Measurements from ENCODE around the gene TM2D3. TPM values are rescaled to one million over a fixed set of nuclear protein-coding genes. Genes with fewer than 3 reads are reported as not detected.

The TM2D3 gene
- total RNA-seq, 1 donor from 2014 or later: 51.2 TPM

DNA sequence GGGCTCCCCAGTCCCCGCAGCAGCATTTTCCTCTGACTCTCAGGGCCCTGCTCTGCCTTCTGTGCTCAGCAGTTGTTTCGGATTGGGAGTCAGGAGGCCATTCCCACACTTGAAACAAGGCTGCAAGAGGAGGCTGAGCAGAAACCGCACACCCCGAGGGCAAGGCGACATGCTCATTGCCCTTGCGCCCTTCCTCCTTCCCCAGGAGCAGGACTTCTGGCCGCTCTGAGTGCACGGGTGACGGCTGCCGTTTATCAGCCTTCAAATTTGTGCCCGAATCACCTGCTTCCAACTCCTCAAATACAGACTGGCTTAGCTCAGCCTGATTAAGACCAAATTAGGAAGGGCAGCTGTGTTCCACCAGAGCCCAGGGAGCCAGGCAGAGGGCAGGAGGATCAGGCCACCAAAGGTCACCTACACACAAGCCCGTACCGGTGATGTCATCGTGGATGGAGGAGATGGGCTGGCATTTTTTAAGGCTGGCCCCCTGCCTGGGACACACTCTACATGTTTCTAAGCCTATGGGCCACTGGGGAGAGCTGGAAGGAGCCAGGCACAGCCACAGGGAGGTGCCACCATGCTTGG lies 38.1 kb downstream of the TM2D3 start:
- H3K27ac Mint-ChIP-seq: no peak overlapping the region
- H3K36me3 Mint-ChIP-seq: peaks cover 1% of the 10 kb centered on the region
- no peak overlapping the region for H3K4me3 Mint-ChIP-seq
- DNase-seq (ENCODE audit: low spot score in 2 of 2, unreplicated experiment in 2 of 2): no peak
- H3K27me3 Mint-ChIP-seq (ENCODE audit: low read depth): peaks cover 3% of the 10 kb centered on the region
- peaks cover 27% of the 10 kb centered on the region for H3K4me1 Mint-ChIP-seq
- H3K9me3 Mint-ChIP-seq: no peaks in the 10 kb centered on the region
- TF ChIP-seq CTCF (IDR thresholded peaks at IDR 0.05; ENCODE audit: unreplicated experiment): no peak

DNA sequence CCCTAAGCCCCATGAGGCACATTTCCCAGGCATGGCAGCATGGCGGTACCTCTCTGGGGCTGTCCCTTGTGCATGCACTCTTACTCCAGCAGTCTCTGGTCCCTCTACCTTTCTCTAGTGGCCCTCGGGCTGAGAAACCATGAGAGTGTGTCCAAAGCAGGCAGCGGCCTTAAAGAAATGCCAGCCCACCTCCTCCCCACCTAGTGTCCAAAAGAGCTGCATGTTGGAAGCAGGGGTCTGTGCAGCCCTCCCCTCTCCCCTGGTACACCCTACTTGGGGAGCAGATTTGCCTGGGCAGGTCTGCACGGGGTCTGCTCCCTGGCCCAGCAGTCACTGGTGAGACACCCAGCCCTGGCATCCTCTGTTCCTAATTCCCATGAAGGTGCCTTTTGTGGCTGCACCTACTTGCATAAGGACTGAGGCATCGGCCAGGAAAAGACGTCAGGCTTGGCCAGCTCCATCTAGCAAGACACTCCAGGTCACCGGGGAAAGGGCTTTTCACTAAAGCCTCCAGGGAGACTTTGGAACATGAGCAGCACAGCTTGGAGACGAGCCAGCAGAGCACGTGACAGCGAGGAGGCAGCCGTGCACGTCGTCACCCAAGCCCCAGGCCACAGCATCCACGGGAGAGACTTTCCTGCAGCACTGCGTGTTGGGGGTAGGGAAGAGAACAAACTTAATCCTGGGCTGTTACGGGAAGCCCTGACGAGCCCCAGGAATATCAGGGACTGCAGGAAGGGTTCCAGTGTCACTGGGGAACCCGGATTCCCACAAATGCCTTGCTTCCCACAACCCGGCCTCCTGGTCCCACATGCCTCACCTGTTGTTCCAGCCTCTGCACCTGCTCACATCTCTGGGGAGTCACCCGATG lies 38.8 kb downstream of the TM2D3 start:
- Mint-ChIP-seq H3K36me3 (peaks cover 1% of the 10 kb centered on the region), H3K27me3 (ENCODE audit: low read depth) (peaks cover 3% of the 10 kb centered on the region), H3K27ac (no peak overlapping the region), H3K9me3 (no peaks in the 10 kb centered on the region), H3K4me3 (no peak overlapping the region), H3K4me1 (peaks cover 27% of the 10 kb centered on the region)
- DNase-seq (ENCODE audit: low spot score in 2 of 2, unreplicated experiment in 2 of 2): peak in 1 of 2 experiments; percentile 68
- no peak for TF ChIP-seq CTCF (IDR thresholded peaks at IDR 0.05; ENCODE audit: unreplicated experiment)

DNA sequence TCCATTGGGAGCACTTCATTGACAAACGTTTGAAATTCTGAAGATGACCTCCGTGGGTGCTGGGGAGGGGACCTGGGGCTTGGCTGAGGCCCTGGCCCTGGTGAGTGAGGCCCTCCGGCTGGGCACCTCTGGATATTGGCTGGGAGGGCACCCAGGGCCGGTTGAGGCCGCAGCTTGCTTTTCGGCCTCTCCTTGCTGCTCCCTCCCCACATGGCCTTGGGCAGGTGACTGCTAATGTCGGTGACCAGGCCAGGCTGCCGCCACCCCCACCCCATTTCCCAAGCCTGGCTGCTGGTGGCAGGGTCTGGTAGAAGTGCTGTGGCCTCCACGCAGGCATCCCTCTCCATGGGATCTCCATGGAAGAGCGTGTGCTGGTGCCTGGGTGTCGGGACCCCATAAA lies 39.5 kb downstream of the TM2D3 start:
- no peak overlapping the region for H3K27ac Mint-ChIP-seq
- H3K27me3 Mint-ChIP-seq (ENCODE audit: low read depth): peaks cover 3% of the 10 kb centered on the region
- no peak overlapping the region for H3K4me3 Mint-ChIP-seq
- H3K4me1 Mint-ChIP-seq: peaks cover 25% of the 10 kb centered on the region
- no peaks in the 10 kb centered on the region for H3K9me3 Mint-ChIP-seq
- DNase-seq (ENCODE audit: low spot score in 2 of 2, unreplicated experiment in 2 of 2): no peak
- peaks cover 1% of the 10 kb centered on the region for H3K36me3 Mint-ChIP-seq
- TF ChIP-seq CTCF (IDR thresholded peaks at IDR 0.05; ENCODE audit: unreplicated experiment): no peak

- no peak for TF ChIP-seq CTCF (IDR thresholded peaks at IDR 0.05; ENCODE audit: unreplicated experiment)
- no peak overlapping the region for H3K27ac Mint-ChIP-seq
- H3K4me3 Mint-ChIP-seq: no peak overlapping the region
- H3K36me3 Mint-ChIP-seq: no peaks in the 10 kb centered on the region
- no peaks in the 10 kb centered on the region for H3K9me3 Mint-ChIP-seq
- DNase-seq (ENCODE audit: low spot score in 2 of 2, unreplicated experiment in 2 of 2): no peak
- peaks cover 20% of the 10 kb centered on the region for H3K4me1 Mint-ChIP-seq
- H3K27me3 Mint-ChIP-seq (ENCODE audit: low read depth): peaks cover 3% of the 10 kb centered on the region
Observed at GRCh38 chr15:101611580-101612299, 40.4 kb downstream of the TM2D3 start.

DNA sequence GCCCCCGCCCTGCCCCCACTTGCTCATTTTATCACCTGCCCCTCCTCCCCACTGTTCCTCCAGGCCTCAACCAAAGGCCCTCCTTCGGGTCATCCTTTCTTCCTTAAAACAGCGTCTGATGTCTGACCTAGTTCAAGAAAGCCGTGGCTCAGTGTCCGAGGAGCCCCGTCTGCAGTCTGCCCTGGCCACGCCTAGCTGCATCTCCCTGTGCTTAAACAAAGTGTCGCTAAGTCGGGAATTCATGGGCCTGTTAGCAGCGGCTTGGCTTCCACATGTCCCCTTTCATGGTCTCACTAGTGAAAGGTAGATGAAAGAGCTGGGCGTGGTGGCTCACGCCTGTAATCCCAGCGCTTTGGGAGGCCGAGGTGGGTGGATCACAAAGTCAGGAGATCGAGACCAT lies 41.2 kb downstream of the TM2D3 start:
- DNase-seq (ENCODE audit: low spot score in 2 of 2, unreplicated experiment in 2 of 2): no peak
- H3K4me3 Mint-ChIP-seq: no peak overlapping the region
- H3K4me1 Mint-ChIP-seq: peaks cover 13% of the 10 kb centered on the region
- no peak for TF ChIP-seq CTCF (IDR thresholded peaks at IDR 0.05; ENCODE audit: unreplicated experiment)
- no peaks in the 10 kb centered on the region for H3K36me3 Mint-ChIP-seq
- no peaks in the 10 kb centered on the region for H3K9me3 Mint-ChIP-seq
- H3K27ac Mint-ChIP-seq: no peak overlapping the region
- H3K27me3 Mint-ChIP-seq (ENCODE audit: low read depth): peaks cover 3% of the 10 kb centered on the region
